GM19238 (cell line): ENCODE data around the gene WDR33.

Source experiments
- DNase-seq: peaks from one replicate; pipeline ENCODE4 v3.0.0; 2011; ENCODE audit warnings: low spot score; ENCODE audit not compliant: insufficient read length

WDR33 gene

GRCh38 chr2:127697482-127698180 lies 113.3 kb downstream of the WDR33 start:
- DNase-seq, result no peak

GRCh38 chr2:127695491-127696472 lies 115.2 kb downstream of the WDR33 start:
- DNase-seq, result no peak

GRCh38 chr2:127694986-127695385 lies 116.0 kb downstream of the WDR33 start:
- no peak for DNase-seq

- DNase-seq, result no peak
These were observed 120.3 kb downstream of the WDR33 start for GRCh38 chr2:127690696-127691095.

- DNase-seq, result no peak
These were observed 122.6 kb downstream of the WDR33 start for GRCh38 chr2:127688405-127688804.

GRCh38 chr2:127685410-127686080 lies 125.4 kb downstream of the WDR33 start:
- no peak for DNase-seq

GRCh38 chr2:127683757-127684156 lies 127.2 kb downstream of the WDR33 start:
- no peak for DNase-seq

- DNase-seq, result no peak
These were observed 127.9 kb downstream of the WDR33 start for GRCh38 chr2:127683056-127683455.

GRCh38 chr2:127681976-127682857 lies 128.8 kb downstream of the WDR33 start:
- DNase-seq, result no peak

- DNase-seq, result no peak
These were observed 129.6 kb downstream of the WDR33 start for GRCh38 chr2:127681288-127681804.

- DNase-seq, result no peak
These were observed 130.2 kb downstream of the WDR33 start for GRCh38 chr2:127680706-127681287.

GRCh38 chr2:127679680-127680361 lies 131.2 kb downstream of the WDR33 start:
- no peak for DNase-seq

GRCh38 chr2:127678991-127679390 lies 132.0 kb downstream of the WDR33 start:
- DNase-seq, result no peak

- no peak for DNase-seq
These were observed 132.4 kb downstream of the WDR33 start for GRCh38 chr2:127678531-127678930.

GRCh38 chr2:127676906-127677305 lies 134.1 kb downstream of the WDR33 start:
- no peak for DNase-seq

- no peak for DNase-seq
These were observed 135.4 kb downstream of the WDR33 start, which contains the start of gene LIMS2 for GRCh38 chr2:127675331-127676261. LIMS2 (minus strand) TSS chr2:127675530; CDS start chr2:127675024, 506 bp downstream.

GRCh38 chr2:127674241-127675209 lies 136.4 kb downstream of the WDR33 start:
- no peak for DNase-seq
